WI38 (cell line): ENCODE results near the gene TOMM34.
A peak's percentile ranks its signal among the peaks of the same experiment; 100 is the strongest.

ENCODE experiments used
- H3K4me3 ChIP-seq: 2 replicates; pipeline ENCODE4 v1.5.1; 2011; ENCODE audit warnings: low read depth, mild to moderate bottlenecking, control low read depth, low read length
- CTCF ChIP-seq: IDR thresholded peaks from 2 replicates; pipeline ENCODE4 v1.5.1; 2012; ENCODE audit warnings: low read depth, mild to moderate bottlenecking, control low read depth, low read length

Gene TOMM34

GRCh38 chr20:44969300-44969894, 9.2 kb upstream of the TOMM34 start:
- no peak for TF ChIP-seq CTCF
- H3K4me3 ChIP-seq: no peak overlapping the region

GRCh38 chr20:44967207-44967807, 7.1 kb upstream of the TOMM34 start:
- TF ChIP-seq CTCF: no peak
- H3K4me3 ChIP-seq: peak overlapping the region; percentile 99

- TF ChIP-seq CTCF: peak; percentile 31; the same call in 1 of the 2 replicates
- H3K4me3 ChIP-seq: peak within 1 kb of the TSS; percentile 99
Observed at GRCh38 chr20:44966030-44966961, 6.1 kb upstream of the TOMM34 start, which contains the start of gene STK4. Gene STK4, plus strand, starts transcription at chr20:44966512. Its CDS starts 57 bp downstream, at chr20:44966569.

GRCh38 chr20:44965651-44966029, 5.4 kb upstream of the TOMM34 start:
- TF ChIP-seq CTCF: no peak
- peak overlapping the region; percentile 99 for H3K4me3 ChIP-seq

GRCh38 chr20:44963325-44964215, 3.4 kb upstream of the TOMM34 start:
- no peak overlapping the region for H3K4me3 ChIP-seq
- TF ChIP-seq CTCF: no peak

- no peak overlapping the region for H3K4me3 ChIP-seq
- no peak for TF ChIP-seq CTCF
Observed at GRCh38 chr20:44962483-44962882, 2.3 kb upstream of the TOMM34 start.
